Activated CD4-positive, alpha-beta T cell treated with anti-CD3 and anti-CD28 coated beads, Interleukin-2, amount 10 ng/mL, durations not matched to agents 7 days and 5 days (primary cell): ENCODE results near the gene ST6GAL2. TPM values are rescaled to one million over a fixed set of nuclear protein-coding genes. Genes with fewer than 3 reads are reported as not detected.

ENCODE experiments used
- CTCF ChIA-PET: fragments of 350-600 bp; sonication (Branson Sonifier 250); formaldehyde crosslinking; loops from one replicate; lab custom pipeline; 2021; ENCODE audit warnings: antibody characterized with exemption; lab: Charles Lee
- POLR2A ChIA-PET: fragments of 350-600 bp; sonication (Branson Sonifier 250); formaldehyde crosslinking; loops from one replicate; lab custom pipeline; 2021; ENCODE audit warnings: antibody characterized with exemption; lab: Charles Lee
- DNase-seq: peaks from one replicate; pipeline ENCODE4 v3.0.0-alpha.2; 2020
- H3K27ac Mint-ChIP-seq: one replicate; pipeline ENCODE4 v1.8.0; 2021; ENCODE audit warnings: mild to moderate bottlenecking, moderate library complexity, mixed read lengths
- H3K27me3 Mint-ChIP-seq: one replicate; pipeline ENCODE4 v1.8.0; 2021; ENCODE audit warnings: mixed read lengths
- H3K36me3 Mint-ChIP-seq: one replicate; pipeline ENCODE4 v1.8.0; 2021; ENCODE audit warnings: low read depth, mixed read lengths
- H3K4me1 Mint-ChIP-seq: one replicate; pipeline ENCODE4 v1.8.0; 2021; ENCODE audit warnings: mixed read lengths
- H3K4me3 Mint-ChIP-seq: one replicate; pipeline ENCODE4 v1.8.0; 2021; ENCODE audit warnings: mild to moderate bottlenecking, moderate library complexity, mixed read lengths
- H3K9me3 Mint-ChIP-seq: one replicate; pipeline ENCODE4 v1.8.0; 2021; ENCODE audit warnings: mixed read lengths
- total RNA-seq, 2 experiments: library from RNA; stranded (reverse); gene quantifications; one replicate each; pipeline ENCODE4 v1.2.3, GENCODE V29; 2021

The ST6GAL2 gene
- total RNA-seq, 2 experiments from 2014 or later = not detected

DNA sequence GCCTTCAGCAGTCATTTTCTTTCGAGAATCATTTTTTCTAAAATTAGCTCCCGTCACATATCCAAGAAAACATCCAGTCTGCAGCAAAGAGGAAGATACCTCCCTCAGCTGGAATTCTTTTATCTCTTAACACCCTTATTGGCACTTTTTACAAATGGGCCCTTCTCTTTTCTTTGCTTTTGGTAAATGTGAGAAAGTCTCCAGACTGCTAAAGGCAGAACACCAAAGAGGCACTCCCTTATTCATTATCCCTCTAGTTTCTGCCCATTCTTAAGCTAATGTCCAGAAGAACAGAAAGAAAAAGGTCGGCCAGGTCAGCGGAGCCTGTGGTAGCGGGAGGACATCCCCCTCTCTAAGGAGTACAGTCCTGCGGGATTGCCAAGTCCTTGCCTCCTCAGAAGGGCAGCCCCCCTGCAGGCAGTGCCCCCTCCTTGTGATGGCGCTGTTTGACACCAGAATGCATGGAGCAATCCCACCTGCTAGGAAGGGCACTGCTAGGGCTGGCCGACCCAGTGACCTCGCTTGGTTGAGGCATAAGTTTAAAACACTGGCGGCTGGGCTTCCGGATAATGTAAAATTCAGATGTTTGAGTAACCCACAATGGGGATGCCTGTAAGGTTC lies 34.0 kb downstream of the ST6GAL2 start:
- DNase-seq = no peak
- ChIA-PET POLR2A (no interaction called here), CTCF (no interaction called here)
- Mint-ChIP-seq H3K9me3 (no peaks in the 10 kb centered on the region), H3K4me3 (no peak overlapping the region), H3K4me1 (no peaks in the 10 kb centered on the region), H3K36me3 (no peaks in the 10 kb centered on the region), H3K27ac (no peak overlapping the region), H3K27me3 (no peaks in the 10 kb centered on the region)

DNA sequence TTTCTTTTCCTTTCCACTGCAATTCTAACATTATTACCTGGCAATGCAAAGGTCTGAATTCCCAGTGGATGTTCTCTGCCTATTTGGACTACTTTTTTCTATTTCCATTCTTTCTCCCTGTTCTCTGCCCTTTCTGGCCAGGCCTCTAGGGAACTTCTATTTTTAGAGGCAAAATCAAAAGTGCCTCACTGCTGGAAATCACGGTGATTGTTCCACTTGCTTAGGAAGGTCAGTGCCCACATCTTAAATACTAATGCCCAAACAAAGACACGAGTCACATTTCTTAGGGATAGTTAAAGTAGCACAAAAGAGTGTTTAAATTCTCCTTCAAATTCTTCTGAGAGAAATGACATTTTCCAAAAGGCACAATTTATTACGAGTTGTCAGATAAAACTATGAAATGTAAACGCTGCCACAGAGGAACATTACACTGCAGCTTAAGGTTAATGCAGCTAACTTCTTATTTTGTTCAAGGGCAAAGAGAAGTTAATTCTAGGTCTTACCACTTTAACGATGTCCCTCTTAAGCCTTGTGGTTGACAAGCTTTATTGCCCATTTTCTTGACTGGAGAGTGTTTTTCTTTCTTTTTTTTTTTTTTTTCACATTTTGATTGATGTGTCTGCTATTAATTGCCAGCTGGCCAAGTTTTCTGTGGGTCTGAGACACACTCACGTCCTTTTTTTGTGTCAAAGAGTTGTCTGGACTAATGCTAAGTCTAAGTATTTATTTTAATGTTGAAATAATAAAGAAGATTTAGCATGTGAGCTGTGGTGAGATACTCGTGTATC lies 34.7 kb downstream of the ST6GAL2 start:
- Mint-ChIP-seq H3K27ac (no peak overlapping the region), H3K4me1 (no peaks in the 10 kb centered on the region), H3K9me3 (no peaks in the 10 kb centered on the region), H3K4me3 (no peak overlapping the region), H3K36me3 (no peaks in the 10 kb centered on the region), H3K27me3 (no peaks in the 10 kb centered on the region)
- no peak for DNase-seq
- POLR2A ChIA-PET = no interaction called here
- CTCF ChIA-PET = no interaction called here

DNA sequence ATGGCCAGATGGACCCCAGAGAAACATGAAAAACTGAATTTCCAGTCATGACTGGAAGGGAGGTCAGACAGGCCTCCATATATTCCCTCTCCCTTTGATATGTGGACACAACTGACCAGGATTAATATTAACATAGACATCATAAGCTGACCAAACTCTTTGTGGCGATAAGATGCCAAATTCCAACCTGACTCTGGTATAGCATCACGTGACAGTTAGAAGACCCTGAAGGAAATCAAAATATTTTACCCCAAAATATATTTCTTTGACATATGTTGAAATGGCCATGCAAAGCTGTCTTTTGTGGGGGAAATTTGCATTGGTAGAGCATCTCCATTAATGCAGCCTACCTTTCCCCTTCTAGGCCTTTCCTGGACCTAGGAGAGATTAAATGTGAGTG lies 36.7 kb downstream of the ST6GAL2 start:
- Mint-ChIP-seq H3K27ac (no peak overlapping the region), H3K4me1 (no peaks in the 10 kb centered on the region), H3K9me3 (no peaks in the 10 kb centered on the region), H3K4me3 (no peak overlapping the region), H3K27me3 (no peaks in the 10 kb centered on the region), H3K36me3 (no peaks in the 10 kb centered on the region)
- no peak for DNase-seq
- ChIA-PET CTCF (no interaction called here), POLR2A (no interaction called here)

DNA sequence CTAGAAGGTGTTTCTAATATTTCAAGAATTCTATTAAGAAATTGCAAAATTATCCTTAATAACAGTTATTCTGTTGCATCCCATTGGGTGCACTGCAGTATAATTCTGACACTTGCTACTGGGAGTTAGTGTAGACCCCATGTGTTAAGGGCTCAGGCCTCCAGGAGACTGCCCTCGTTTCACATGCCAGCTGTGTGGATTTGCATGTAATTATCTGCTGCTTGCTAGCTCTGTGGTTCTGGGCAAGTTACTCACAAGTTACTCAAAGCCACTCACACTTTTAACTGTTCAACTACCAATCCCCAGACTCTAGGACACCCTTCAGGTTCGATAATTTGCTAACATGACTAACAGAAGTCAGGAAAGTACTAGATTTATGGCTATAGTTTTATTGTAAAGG lies 38.6 kb downstream of the ST6GAL2 start:
- H3K4me1 Mint-ChIP-seq = no peaks in the 10 kb centered on the region
- H3K36me3 Mint-ChIP-seq = no peaks in the 10 kb centered on the region
- H3K27ac Mint-ChIP-seq = no peak overlapping the region
- H3K27me3 Mint-ChIP-seq = no peaks in the 10 kb centered on the region
- no peaks in the 10 kb centered on the region for H3K9me3 Mint-ChIP-seq
- DNase-seq = no peak
- POLR2A ChIA-PET = no interaction called here
- no peak overlapping the region for H3K4me3 Mint-ChIP-seq
- CTCF ChIA-PET = no interaction called here

DNA sequence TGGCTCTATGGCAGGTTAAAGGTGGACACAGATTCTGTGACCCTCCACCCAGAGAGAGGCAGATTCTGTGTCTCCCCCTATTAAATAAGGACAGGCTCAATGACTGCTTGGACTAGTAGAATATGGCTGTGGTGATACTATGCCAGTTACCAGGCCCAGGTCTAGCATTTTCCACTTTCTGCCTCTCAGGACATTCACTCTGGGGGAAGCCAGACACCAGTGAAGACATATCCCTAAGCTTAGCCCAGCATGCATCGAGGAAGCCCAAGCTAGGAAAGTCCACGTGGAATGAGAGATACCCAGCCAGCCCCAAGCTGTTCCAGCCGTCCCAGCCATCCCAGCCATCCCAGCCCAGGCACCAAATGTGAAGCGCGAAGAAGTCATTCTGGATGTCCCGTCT lies 40.3 kb downstream of the ST6GAL2 start:
- no peak overlapping the region for H3K27ac Mint-ChIP-seq
- ChIA-PET CTCF (no interaction called here), POLR2A (no interaction called here)
- DNase-seq = no peak
- H3K4me3 Mint-ChIP-seq = no peak overlapping the region
- H3K9me3 Mint-ChIP-seq = no peaks in the 10 kb centered on the region
- no peaks in the 10 kb centered on the region for H3K4me1 Mint-ChIP-seq
- H3K27me3 Mint-ChIP-seq = no peaks in the 10 kb centered on the region
- H3K36me3 Mint-ChIP-seq = no peaks in the 10 kb centered on the region

DNA sequence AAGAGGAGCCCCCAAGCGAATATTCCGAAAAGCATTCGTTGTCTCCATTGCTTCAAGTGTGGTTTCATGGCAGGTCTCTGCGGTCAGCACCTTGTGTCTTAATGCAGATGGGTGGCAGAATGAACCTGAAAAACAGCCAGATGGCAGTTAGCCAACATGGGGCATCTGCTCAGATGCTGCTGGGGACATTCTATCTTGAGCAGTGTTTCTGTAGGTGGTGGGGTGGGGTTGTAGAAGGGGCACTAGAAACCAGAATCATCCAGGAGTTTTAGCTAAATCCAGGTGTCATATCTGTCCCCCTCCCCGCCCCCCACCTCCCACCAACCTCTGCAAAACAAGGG lies 42.1 kb downstream of the ST6GAL2 start:
- Mint-ChIP-seq H3K4me3 (no peak overlapping the region), H3K4me1 (no peaks in the 10 kb centered on the region), H3K27ac (no peak overlapping the region), H3K27me3 (no peaks in the 10 kb centered on the region), H3K36me3 (no peaks in the 10 kb centered on the region), H3K9me3 (no peaks in the 10 kb centered on the region)
- DNase-seq = no peak
- ChIA-PET POLR2A (no interaction called here), CTCF (no interaction called here)

DNA sequence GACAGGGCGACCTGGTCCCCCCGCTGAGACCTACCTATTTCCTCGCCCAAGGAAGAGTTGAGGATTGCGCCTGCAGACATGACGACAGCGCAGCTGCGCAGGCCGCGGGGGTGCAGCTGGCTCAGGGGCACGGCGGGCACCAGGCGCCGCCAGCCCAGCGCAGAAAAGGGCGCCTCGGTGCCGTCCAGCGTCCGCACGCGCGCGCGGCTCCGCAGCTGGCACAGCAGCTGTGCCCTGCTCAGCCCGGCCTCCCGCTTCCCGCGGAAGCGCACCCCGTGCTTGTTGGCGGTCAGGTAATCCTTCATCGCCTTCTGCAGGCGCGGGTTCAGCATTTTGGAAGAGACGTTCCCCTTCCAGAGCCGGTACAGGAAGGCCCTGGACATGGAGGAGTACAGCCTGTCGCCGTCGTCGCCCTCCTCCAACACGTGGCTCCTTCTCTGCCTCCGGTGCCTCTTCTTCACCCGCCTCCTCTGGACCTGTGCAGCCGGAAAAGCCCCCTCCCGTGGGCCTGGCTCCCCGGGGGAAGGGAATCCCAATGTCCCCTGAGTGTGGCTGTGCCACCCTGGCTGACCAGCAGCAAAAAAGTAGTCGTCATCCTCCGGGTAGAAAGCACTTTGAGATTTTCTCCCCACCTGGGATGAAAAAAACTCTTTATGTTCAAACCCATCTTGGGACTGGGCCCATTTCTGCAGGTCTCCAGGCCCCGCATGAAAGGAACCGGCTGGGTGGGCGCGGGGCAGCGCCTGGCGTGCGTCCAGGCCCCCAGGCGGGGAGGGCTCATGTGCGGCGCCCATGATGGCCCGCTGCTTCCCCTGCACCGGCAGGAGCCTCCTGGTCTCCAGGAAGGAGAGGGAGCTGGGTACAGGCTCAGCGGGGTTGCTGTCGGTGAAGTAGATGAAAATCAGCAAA lies 42.7 kb downstream of the ST6GAL2 start:
- H3K4me3 Mint-ChIP-seq = no peak overlapping the region
- ChIA-PET POLR2A (no interaction called here), CTCF (no interaction called here)
- no peak for DNase-seq
- H3K4me1 Mint-ChIP-seq = no peaks in the 10 kb centered on the region
- H3K27me3 Mint-ChIP-seq = no peaks in the 10 kb centered on the region
- no peaks in the 10 kb centered on the region for H3K36me3 Mint-ChIP-seq
- no peaks in the 10 kb centered on the region for H3K9me3 Mint-ChIP-seq
- no peak overlapping the region for H3K27ac Mint-ChIP-seq

DNA sequence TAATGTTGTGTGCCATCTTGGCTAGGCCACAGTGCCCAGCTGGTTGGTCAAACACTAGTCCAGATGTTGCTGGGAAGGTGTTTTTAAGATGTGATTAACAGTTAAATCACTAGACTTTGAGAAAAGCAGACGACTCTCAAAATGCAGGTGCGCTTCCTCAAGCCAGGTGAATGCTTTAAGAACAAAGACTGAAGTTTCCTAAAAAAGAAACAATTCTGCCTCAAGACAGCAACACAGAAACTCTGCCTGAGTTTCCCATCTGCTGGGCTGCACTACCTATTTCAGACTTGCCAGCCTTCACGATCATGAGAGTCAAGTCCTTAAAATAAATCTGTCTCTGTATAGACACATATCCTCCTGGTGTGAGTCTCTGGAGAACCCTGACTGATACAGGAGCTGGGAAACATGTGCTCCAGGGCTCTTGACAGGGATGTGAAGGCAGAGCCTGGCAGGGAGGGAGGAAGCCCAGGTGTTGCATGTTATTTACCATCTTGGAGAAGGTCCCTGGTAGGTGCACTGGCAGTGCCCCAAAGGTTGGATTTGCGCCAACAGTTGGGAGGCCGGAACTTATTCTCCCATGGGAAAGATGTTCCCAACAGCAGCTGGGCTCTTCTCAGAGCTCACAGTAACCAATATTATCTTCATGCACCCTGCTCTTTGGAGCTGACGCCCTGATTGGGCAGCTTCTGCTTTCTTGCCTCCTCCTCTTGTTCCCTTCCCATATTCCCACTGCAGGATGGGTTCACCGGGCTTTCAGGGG lies 43.9 kb downstream of the ST6GAL2 start:
- DNase-seq = no peak
- H3K4me1 Mint-ChIP-seq = no peaks in the 10 kb centered on the region
- no peak overlapping the region for H3K4me3 Mint-ChIP-seq
- CTCF ChIA-PET = no interaction called here
- H3K9me3 Mint-ChIP-seq = no peaks in the 10 kb centered on the region
- no peak overlapping the region for H3K27ac Mint-ChIP-seq
- no peaks in the 10 kb centered on the region for H3K27me3 Mint-ChIP-seq
- H3K36me3 Mint-ChIP-seq = no peaks in the 10 kb centered on the region
- POLR2A ChIA-PET = no interaction called here

DNA sequence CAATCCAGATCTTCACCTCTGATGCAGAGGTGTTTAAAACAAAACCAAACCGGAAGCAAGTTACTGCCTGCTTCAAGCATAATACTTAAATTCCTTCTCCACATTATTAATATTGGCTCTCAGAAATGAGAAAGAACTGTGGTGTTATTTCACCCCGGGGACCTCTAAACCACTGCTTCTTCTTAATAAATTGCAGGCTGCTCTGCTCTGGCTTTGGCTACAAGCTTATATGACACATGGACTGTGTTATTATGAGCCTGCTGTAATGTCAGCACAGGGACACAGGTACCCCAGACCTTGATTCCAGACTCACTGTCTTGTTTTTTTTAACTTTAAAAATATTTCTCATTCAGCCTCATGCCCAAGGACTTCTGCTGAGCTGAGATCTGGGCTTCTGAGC lies 45.1 kb downstream of the ST6GAL2 start:
- H3K27ac Mint-ChIP-seq = no peak overlapping the region
- no peaks in the 10 kb centered on the region for H3K4me1 Mint-ChIP-seq
- H3K9me3 Mint-ChIP-seq = no peaks in the 10 kb centered on the region
- CTCF ChIA-PET = no interaction called here
- no peaks in the 10 kb centered on the region for H3K27me3 Mint-ChIP-seq
- DNase-seq = no peak
- H3K4me3 Mint-ChIP-seq = no peak overlapping the region
- H3K36me3 Mint-ChIP-seq = no peaks in the 10 kb centered on the region
- POLR2A ChIA-PET = no interaction called here

DNA sequence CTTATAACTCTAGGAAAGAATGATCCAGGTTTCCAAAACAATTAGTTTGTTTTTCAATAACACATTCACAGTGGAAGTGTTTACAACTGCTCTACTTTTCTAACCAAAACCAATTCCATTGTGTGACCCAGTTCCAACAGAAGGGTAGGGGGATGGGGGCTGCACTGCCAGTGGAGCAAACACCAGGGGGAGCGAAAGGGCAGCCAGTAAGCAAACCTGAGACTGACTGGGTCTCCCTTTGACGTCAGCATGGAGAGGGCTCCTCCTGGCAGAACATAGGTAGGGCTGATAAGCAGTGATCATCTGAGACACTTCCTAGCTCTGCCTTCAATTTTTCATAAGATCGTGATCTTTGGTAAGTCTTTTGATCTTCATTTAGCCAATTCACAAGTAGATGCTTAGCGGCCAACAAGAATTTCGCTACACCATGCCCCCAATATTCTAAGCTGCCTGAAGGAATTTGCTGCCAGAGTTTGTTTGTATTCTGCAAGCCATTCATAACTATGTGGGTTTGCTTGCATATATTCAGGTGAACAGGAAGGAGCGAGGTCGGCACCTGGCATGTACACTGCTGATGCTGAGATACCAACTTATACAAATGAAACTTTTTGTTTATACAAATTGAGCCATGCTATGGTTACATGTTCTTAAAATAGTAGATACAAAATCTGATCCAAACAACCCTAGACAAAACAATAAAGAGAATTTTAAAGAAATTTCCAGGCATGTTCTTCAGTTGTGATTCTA lies 45.9 kb downstream of the ST6GAL2 start:
- H3K4me1 Mint-ChIP-seq = no peaks in the 10 kb centered on the region

DNA sequence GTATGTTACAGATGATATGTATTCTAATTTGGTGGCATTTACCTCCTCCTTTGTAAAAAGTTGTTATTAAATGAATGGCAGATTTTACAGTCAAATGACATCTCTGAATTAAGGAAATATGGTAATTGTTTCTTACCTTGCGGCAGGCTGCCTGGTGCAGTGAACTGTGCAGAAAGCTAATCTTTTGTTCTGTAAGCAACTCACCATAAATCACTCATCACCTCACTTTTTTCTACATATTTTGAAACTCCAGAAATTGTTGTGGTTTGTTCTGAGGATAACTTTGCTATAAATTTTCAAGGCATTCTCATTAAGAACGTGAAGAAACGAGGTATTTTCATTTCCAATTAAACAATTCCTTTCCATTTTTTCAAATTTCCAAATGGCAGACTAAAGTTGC lies 52.7 kb downstream of the ST6GAL2 start:
- Mint-ChIP-seq H3K36me3 (no peaks in the 10 kb centered on the region), H3K27me3 (peaks cover 8% of the 10 kb centered on the region), H3K27ac (no peak overlapping the region), H3K4me3 (no peak overlapping the region), H3K4me1 (no peaks in the 10 kb centered on the region), H3K9me3 (no peaks in the 10 kb centered on the region)
- ChIA-PET CTCF (no interaction called here), POLR2A (no interaction called here)
- no peak for DNase-seq

More for the DNA sequence above, 45.9 kb downstream of the ST6GAL2 start:
- DNase-seq = no peak
- H3K9me3 Mint-ChIP-seq = no peaks in the 10 kb centered on the region
- H3K27ac Mint-ChIP-seq = no peak overlapping the region
- ChIA-PET POLR2A (no interaction called here), CTCF (no interaction called here)
- no peak overlapping the region for H3K4me3 Mint-ChIP-seq
- H3K27me3 Mint-ChIP-seq = no peaks in the 10 kb centered on the region
- no peaks in the 10 kb centered on the region for H3K36me3 Mint-ChIP-seq

DNA sequence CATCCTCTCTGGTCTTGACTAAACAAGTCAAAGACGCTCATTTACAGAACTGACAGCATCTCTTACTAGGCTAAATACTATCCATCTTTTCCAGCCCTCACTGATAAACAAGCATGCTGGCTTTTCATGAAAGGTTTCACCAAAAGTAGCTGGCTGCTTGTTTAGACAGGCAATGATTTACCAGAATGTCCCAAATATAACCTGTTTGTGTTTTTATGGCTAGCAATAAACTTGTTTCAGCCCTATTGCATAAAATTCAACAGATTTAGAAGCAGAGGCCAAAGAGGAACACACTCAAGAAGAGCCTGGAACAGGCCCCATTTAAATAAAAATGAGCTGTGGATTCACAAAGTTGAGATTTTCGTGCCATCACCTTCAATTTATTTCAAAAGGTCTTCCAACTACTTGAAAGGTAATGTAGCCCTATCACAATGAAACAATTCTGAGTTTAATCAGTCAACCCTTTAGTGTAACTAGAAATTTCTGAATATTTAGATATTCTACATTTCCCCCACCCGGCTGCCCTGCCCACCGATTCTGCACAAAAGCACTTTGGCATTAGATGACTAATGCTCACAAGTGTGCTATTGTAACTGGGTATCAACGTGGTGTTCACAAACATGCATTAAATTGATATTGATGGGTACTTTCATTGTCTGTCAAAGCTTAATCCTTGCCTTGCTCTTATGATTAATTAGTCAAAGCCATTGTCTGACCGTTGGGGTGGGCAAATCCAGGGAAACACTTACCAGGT lies 54.0 kb downstream of the ST6GAL2 start:
- POLR2A ChIA-PET = no interaction called here
- DNase-seq = no peak

More for the DNA sequence above, 54.0 kb downstream of the ST6GAL2 start:
- Mint-ChIP-seq H3K27me3 (peaks cover 8% of the 10 kb centered on the region), H3K4me3 (no peak overlapping the region), H3K9me3 (no peaks in the 10 kb centered on the region), H3K27ac (no peak overlapping the region), H3K36me3 (no peaks in the 10 kb centered on the region), H3K4me1 (no peaks in the 10 kb centered on the region)
- CTCF ChIA-PET = no interaction called here
